T-helper 2 cell (primary cell): ENCODE results near the gene ZNF500.
A peak's percentile ranks its signal among the peaks of the same experiment; 100 is the strongest.

Source experiments
- DNase-seq, 5 experiments: peaks; one replicate each; pipeline versions ENCODE4 v3.0.0 to v3.0.0-alpha.2; 2012 to 2022

ZNF500 gene

GRCh38 chr16:4768549-4769305 is 1.8 kb upstream of the ZNF500 start:
- DNase-seq = peak; percentile 65 to 92 (median 73)

- DNase-seq = peak in 1 of 5 experiments; percentile 34
Observed at GRCh38 chr16:4767872-4768548, 1.0 kb upstream of the ZNF500 start.

- no peak for DNase-seq
Observed at GRCh38 chr16:4765511-4766474, 1.2 kb downstream of the ZNF500 start.

- DNase-seq = no peak
Observed at GRCh38 chr16:4763791-4764190, 3.2 kb downstream of the ZNF500 start.

- DNase-seq = no peak
Observed at GRCh38 chr16:4762205-4762604, 4.8 kb downstream of the ZNF500 start.

GRCh38 chr16:4760221-4760910 is 6.6 kb downstream of the ZNF500 start:
- no peak for DNase-seq

GRCh38 chr16:4755687-4756086 is 11.3 kb downstream of the ZNF500 start:
- DNase-seq = no peak

- DNase-seq = no peak
Observed at GRCh38 chr16:4754865-4755264, 12.1 kb downstream of the ZNF500 start.

GRCh38 chr16:4753227-4753626 is 13.7 kb downstream of the ZNF500 start:
- DNase-seq = no peak

- no peak for DNase-seq
Observed at GRCh38 chr16:4752351-4753100, 14.4 kb downstream of the ZNF500 start.

- no peak for DNase-seq
Observed at GRCh38 chr16:4750896-4751295, 16.1 kb downstream of the ZNF500 start.

GRCh38 chr16:4749700-4750257 is 17.2 kb downstream of the ZNF500 start:
- no peak for DNase-seq

- no peak for DNase-seq
Observed at GRCh38 chr16:4748682-4749411, 18.1 kb downstream of the ZNF500 start.

GRCh38 chr16:4747906-4748681 is 18.9 kb downstream of the ZNF500 start:
- DNase-seq = no peak

GRCh38 chr16:4746991-4747574 is 19.9 kb downstream of the ZNF500 start:
- DNase-seq = no peak

GRCh38 chr16:4746215-4746614 is 20.7 kb downstream of the ZNF500 start:
- DNase-seq = no peak

- DNase-seq = no peak
Observed at GRCh38 chr16:4745274-4745569, 21.7 kb downstream of the ZNF500 start.

- DNase-seq = no peak
Observed at GRCh38 chr16:4744555-4745273, 22.2 kb downstream of the ZNF500 start.
